ENCODE data around the gene SWAP70. TPM values are rescaled to one million over a fixed set of nuclear protein-coding genes. Genes with fewer than 3 reads are reported as not detected.

SWAP70 gene
- total and polyA plus RNA-seq, 2 experiments from 2014 or later, result 30.3 to 33.3 TPM

- Histone ChIP-seq H2AFZ (no peak overlapping the region), H3K4me2 (no peak overlapping the region), H3K27ac (ENCODE audit: low read depth) (no peak overlapping the region), H3K36me3 (ENCODE audit: insufficient read depth) (peaks cover 11% of the 10 kb centered on the region), H4K20me1 (replicated peaks; ENCODE audit: insufficient read depth) (no peaks in the 10 kb centered on the region), H3K79me2 (replicated peaks; ENCODE audit: insufficient read depth) (no peaks in the 10 kb centered on the region), H3F3A (replicated peaks; ENCODE audit: low read depth) (no peaks in the 10 kb centered on the region), H3K9me2 (ENCODE audit: insufficient read depth) (0 out of 2 replicates have a peak, but pooled peaks cover 2% of the 10 kb centered on the region), H3K4me3 (no peak overlapping the region), H3K4me1 (ENCODE audit: insufficient read depth) (peaks cover 19% of the 10 kb centered on the region), H3K27me3 (ENCODE audit: insufficient read depth) (no peaks in the 10 kb centered on the region)
- no peaks in the 10 kb centered on the region for H3K9me3 Mint-ChIP-seq
- DNase-seq (ENCODE audit: low spot score), result no peak
- H3K36me3 Mint-ChIP-seq (ENCODE audit: low read depth), result peaks cover 30% of the 10 kb centered on the region
- TF ChIP-seq STAT1 (IDR thresholded peaks at IDR 0.05; ENCODE audit: unreplicated experiment) (no peak), ZNF331 (CRISPR knock-in tag; IDR thresholded peaks at IDR 0.05; ENCODE audit: low read depth) (no peak)
- no peak overlapping the region for H3K4me3 Mint-ChIP-seq
- ATAC-seq, result no peak
- no peak overlapping the region for H3K27ac Mint-ChIP-seq
- peaks cover 19% of the 10 kb centered on the region for H3K4me1 Mint-ChIP-seq
- no peaks in the 10 kb centered on the region for H3K27me3 Mint-ChIP-seq (ENCODE audit: insufficient read depth, low read depth, poor library complexity)
Observed at GRCh38 chr11:9780929-9781328, 117.1 kb downstream of the SWAP70 start.

- no peak overlapping the region for H3K27ac Mint-ChIP-seq
- H3K27me3 ChIP-seq (ENCODE audit: insufficient read depth), result no peaks in the 10 kb centered on the region
- no peak overlapping the region for H3K4me2 ChIP-seq
- peaks cover 18% of the 10 kb centered on the region for H3K36me3 ChIP-seq (ENCODE audit: insufficient read depth)
- 0 out of 2 replicates have a peak, but pooled peaks cover 2% of the 10 kb centered on the region for H3K9me2 ChIP-seq (ENCODE audit: insufficient read depth)
- no peak overlapping the region for H3K4me3 Mint-ChIP-seq
- H3K27me3 Mint-ChIP-seq (ENCODE audit: insufficient read depth, low read depth, poor library complexity), result peaks cover 2% of the 10 kb centered on the region
- DNase-seq (ENCODE audit: low spot score) (no peak), ATAC-seq (no peak)
- H3K4me3 ChIP-seq, result no peak overlapping the region
- H4K20me1 ChIP-seq (replicated peaks; ENCODE audit: insufficient read depth), result no peaks in the 10 kb centered on the region
- no peaks in the 10 kb centered on the region for H3F3A ChIP-seq (replicated peaks; ENCODE audit: low read depth)
- no peak overlapping the region for H3K27ac ChIP-seq (ENCODE audit: low read depth)
- H3K4me1 Mint-ChIP-seq, result no peaks in the 10 kb centered on the region
- H3K9me3 Mint-ChIP-seq, result no peaks in the 10 kb centered on the region
- no peak overlapping the region for H2AFZ ChIP-seq
- H3K4me1 ChIP-seq (ENCODE audit: insufficient read depth), result no peaks in the 10 kb centered on the region
- H3K36me3 Mint-ChIP-seq (ENCODE audit: low read depth), result peaks cover 42% of the 10 kb centered on the region
- H3K79me2 ChIP-seq (replicated peaks; ENCODE audit: insufficient read depth), result no peaks in the 10 kb centered on the region
- no peak for TF ChIP-seq ZNF114 (CRISPR knock-in tag; IDR thresholded peaks at IDR 0.05)
- TF ChIP-seq ZNF462 (CRISPR knock-in tag; IDR thresholded peaks at IDR 0.05), result no peak
- TF ChIP-seq, protein P1, sequence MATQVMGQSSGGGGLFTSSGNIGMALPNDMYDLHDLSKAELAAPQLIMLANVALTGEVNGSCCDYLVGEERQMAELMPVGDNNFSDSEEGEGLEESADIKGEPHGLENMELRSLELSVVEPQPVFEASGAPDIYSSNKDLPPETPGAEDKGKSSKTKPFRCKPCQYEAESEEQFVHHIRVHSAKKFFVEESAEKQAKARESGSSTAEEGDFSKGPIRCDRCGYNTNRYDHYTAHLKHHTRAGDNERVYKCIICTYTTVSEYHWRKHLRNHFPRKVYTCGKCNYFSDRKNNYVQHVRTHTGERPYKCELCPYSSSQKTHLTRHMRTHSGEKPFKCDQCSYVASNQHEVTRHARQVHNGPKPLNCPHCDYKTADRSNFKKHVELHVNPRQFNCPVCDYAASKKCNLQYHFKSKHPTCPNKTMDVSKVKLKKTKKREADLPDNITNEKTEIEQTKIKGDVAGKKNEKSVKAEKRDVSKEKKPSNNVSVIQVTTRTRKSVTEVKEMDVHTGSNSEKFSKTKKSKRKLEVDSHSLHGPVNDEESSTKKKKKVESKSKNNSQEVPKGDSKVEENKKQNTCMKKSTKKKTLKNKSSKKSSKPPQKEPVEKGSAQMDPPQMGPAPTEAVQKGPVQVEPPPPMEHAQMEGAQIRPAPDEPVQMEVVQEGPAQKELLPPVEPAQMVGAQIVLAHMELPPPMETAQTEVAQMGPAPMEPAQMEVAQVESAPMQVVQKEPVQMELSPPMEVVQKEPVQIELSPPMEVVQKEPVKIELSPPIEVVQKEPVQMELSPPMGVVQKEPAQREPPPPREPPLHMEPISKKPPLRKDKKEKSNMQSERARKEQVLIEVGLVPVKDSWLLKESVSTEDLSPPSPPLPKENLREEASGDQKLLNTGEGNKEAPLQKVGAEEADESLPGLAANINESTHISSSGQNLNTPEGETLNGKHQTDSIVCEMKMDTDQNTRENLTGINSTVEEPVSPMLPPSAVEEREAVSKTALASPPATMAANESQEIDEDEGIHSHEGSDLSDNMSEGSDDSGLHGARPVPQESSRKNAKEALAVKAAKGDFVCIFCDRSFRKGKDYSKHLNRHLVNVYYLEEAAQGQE (IDR thresholded peaks at IDR 0.05; ENCODE audit: unreplicated experiment), result no peak
- TF ChIP-seq, protein P2, sequence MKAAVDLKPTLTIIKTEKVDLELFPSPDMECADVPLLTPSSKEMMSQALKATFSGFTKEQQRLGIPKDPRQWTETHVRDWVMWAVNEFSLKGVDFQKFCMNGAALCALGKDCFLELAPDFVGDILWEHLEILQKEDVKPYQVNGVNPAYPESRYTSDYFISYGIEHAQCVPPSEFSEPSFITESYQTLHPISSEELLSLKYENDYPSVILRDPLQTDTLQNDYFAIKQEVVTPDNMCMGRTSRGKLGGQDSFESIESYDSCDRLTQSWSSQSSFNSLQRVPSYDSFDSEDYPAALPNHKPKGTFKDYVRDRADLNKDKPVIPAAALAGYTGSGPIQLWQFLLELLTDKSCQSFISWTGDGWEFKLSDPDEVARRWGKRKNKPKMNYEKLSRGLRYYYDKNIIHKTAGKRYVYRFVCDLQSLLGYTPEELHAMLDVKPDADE (IDR thresholded peaks at IDR 0.05), result no peak
- TF ChIP-seq STAT1 (IDR thresholded peaks at IDR 0.05; ENCODE audit: unreplicated experiment), result no peak
- no peak for TF ChIP-seq EZH2 (IDR thresholded peaks at IDR 0.05; ENCODE audit: low read depth, unreplicated experiment)
- TF ChIP-seq EZH2phosphoT487 (IDR thresholded peaks at IDR 0.05; ENCODE audit: unreplicated experiment), result no peak
- TF ChIP-seq CREB1 (CRISPR knock-in tag; IDR thresholded peaks at IDR 0.05; ENCODE audit: low read depth), result no peak
- TF ChIP-seq ZNF331 (CRISPR knock-in tag; IDR thresholded peaks at IDR 0.05; ENCODE audit: low read depth), result no peak
Observed at GRCh38 chr11:9783986-9784385, 120.1 kb downstream of the SWAP70 start.
